SU-DHL-6 (cell line): Measurements from ENCODE around the gene OBSL1.
A peak's percentile ranks its signal among the peaks of the same experiment; 100 is the strongest.

ENCODE experiments used
- H2AFZ ChIP-seq: fragments of 200-600 bp; sonication (generic); 2 replicates; pipeline ENCODE4 v1.6.1; 2014; ENCODE audit warnings: low read depth, mild to moderate bottlenecking, moderate library complexity, mixed read lengths, antibody characterized with exemption, low read length; ENCODE audit not compliant: severe bottlenecking
- H3F3A ChIP-seq: fragments of 200-600 bp; shearing (Covaris generic); 2 replicates; pipeline ENCODE4 v1.6.0; 2016; ENCODE audit warnings: antibody characterized with exemption, mild to moderate bottlenecking; ENCODE audit not compliant: insufficient read depth
- H3K27ac ChIP-seq: fragments of 200-600 bp; sonication (generic); 2 replicates; pipeline ENCODE4 v1.5.1; 2016; ENCODE audit warnings: low read depth, mild to moderate bottlenecking, low read length, moderate library complexity, mixed read lengths
- H3K27me3 ChIP-seq: fragments of 200-600 bp; sonication (generic), shearing (Covaris generic); 2 replicates; pipeline ENCODE4 v1.6.0; 2014; ENCODE audit warnings: mild to moderate bottlenecking, low read length
- H3K36me3 ChIP-seq: fragments of 200-600 bp; sonication (generic); 2 replicates; pipeline ENCODE4 v1.6.1; 2014; ENCODE audit warnings: mild to moderate bottlenecking, low read length, mixed read lengths
- H3K4me2 ChIP-seq: fragments of 300-600, 200-600 bp; shearing (Covaris generic), sonication (generic); 2 replicates; pipeline ENCODE4 v1.6.0; 2014; ENCODE audit warnings: low read length, low read depth, mild to moderate bottlenecking; ENCODE audit not compliant: poor library complexity, severe bottlenecking
- H3K4me3 ChIP-seq: fragments of 200-600 bp; sonication (generic); 2 replicates; pipeline ENCODE4 v1.5.1; 2014; ENCODE audit warnings: antibody characterized with exemption, low read length, mild to moderate bottlenecking, mixed read lengths; ENCODE audit not compliant: insufficient read depth, poor library complexity, severe bottlenecking
- H3K79me2 ChIP-seq: fragments of 200-600 bp; sonication (generic); 2 replicates; pipeline ENCODE4 v1.6.1; 2014; ENCODE audit warnings: mild to moderate bottlenecking, low read length, moderate library complexity; ENCODE audit not compliant: insufficient read depth
- H3K9ac ChIP-seq: fragments of 200-600 bp; sonication (generic); 2 replicates; pipeline ENCODE4 v1.7.0; 2014; ENCODE audit warnings: mild to moderate bottlenecking, low read length
- H3K9me2 ChIP-seq: fragments of 200-600 bp; sonication (generic); replicated peaks from 2 replicates; pipeline ENCODE4 v1.6.1; 2014; ENCODE audit warnings: low read length; ENCODE audit not compliant: insufficient read depth
- H3K9me3 ChIP-seq: fragments of 200-600 bp; sonication (generic); 2 replicates; pipeline ENCODE4 v1.6.1; 2014; ENCODE audit warnings: low read length, mixed read lengths; ENCODE audit not compliant: insufficient read depth
- H4K20me1 ChIP-seq: fragments of 200-600 bp; sonication (generic); 2 replicates; pipeline ENCODE4 v1.6.1; 2014; ENCODE audit warnings: low read depth, mild to moderate bottlenecking, antibody characterized with exemption, low read length, moderate library complexity, mixed read lengths
- EZH2phosphoT487 ChIP-seq: fragments of 200-600 bp; sonication (generic), shearing (Covaris generic); conservative IDR thresholded peaks from 2 replicates; pipeline ENCODE4 v1.6.1; 2018; ENCODE audit warnings: mild to moderate bottlenecking, antibody characterized with exemption, low read length, moderate library complexity, mixed read lengths
- TF ChIP-seq, protein P1 (sequence below): fragments of 200-600 bp; sonication (generic); IDR thresholded peaks from one replicate; pipeline ENCODE4 v1.5.1; 2017; ENCODE audit warnings: antibody characterized with exemption, mild to moderate bottlenecking, low read length, moderate library complexity; ENCODE audit not compliant: insufficient read depth, poor library complexity, severe bottlenecking

The OBSL1 gene

DNA sequence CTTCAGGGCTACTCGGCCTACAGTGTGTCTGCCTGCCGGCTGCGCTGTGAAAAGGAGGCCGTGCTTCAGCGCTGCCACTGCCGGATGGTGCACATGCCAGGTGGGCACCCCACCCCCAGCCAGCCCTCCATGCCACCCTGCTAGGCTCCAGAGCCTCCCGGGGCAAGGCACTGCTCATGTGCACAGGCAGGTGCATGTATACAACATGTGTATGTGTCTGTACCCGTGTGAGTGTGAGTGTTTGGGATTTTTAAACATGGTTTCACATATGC lies 39.0 kb downstream of the OBSL1 start:
- H3K9me3 ChIP-seq: no peaks in the 10 kb centered on the region
- no peak overlapping the region for H3K4me2 ChIP-seq
- H3F3A ChIP-seq: no peaks in the 10 kb centered on the region
- H3K27ac ChIP-seq: no peak overlapping the region
- H3K27me3 ChIP-seq: no peaks in the 10 kb centered on the region
- no peaks in the 10 kb centered on the region for H3K36me3 ChIP-seq
- H3K9me2 ChIP-seq: no peaks in the 10 kb centered on the region
- no peak overlapping the region for H3K4me3 ChIP-seq
- H3K79me2 ChIP-seq: no peaks in the 10 kb centered on the region
- no peaks in the 10 kb centered on the region for H4K20me1 ChIP-seq
- no peak overlapping the region for H3K9ac ChIP-seq
- H2AFZ ChIP-seq: no peak overlapping the region
- TF ChIP-seq EZH2phosphoT487: no peak

DNA sequence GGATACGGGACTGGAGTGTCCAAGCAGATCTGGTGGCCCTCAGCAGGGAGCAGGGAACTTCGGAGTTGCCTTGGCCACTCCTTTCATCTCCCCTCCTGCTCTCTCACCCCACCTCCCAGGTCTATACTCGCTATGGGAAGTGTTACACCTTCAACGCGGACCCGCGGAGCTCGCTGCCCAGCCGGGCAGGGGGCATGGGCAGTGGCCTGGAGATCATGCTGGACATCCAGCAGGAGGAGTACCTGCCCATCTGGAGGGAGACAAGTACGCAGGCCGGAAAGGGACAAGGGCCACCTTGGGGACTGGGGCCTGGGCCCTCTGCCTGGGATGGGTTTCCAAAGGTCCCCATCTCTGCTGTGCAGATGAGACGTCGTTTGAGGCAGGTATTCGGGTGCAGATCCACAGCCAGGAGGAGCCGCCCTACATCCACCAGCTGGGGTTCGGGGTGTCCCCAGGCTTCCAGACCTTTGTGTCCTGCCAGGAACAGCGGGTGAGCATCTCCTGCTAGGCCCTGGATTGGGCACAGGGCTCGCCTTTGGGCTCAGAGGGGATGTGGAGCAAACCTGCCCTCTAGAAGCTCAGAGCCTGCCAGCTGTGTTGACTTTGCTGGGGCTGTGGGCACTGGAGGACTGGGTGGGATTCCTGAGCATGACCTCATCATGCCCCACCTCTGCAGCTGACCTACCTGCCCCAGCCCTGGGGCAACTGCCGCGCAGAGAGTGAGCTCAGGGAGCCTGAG lies 39.5 kb downstream of the OBSL1 start:
- no peak overlapping the region for H3K4me3 ChIP-seq
- no peak overlapping the region for H2AFZ ChIP-seq
- no peaks in the 10 kb centered on the region for H3K9me2 ChIP-seq
- TF ChIP-seq EZH2phosphoT487: no peak
- TF ChIP-seq, protein P1, sequence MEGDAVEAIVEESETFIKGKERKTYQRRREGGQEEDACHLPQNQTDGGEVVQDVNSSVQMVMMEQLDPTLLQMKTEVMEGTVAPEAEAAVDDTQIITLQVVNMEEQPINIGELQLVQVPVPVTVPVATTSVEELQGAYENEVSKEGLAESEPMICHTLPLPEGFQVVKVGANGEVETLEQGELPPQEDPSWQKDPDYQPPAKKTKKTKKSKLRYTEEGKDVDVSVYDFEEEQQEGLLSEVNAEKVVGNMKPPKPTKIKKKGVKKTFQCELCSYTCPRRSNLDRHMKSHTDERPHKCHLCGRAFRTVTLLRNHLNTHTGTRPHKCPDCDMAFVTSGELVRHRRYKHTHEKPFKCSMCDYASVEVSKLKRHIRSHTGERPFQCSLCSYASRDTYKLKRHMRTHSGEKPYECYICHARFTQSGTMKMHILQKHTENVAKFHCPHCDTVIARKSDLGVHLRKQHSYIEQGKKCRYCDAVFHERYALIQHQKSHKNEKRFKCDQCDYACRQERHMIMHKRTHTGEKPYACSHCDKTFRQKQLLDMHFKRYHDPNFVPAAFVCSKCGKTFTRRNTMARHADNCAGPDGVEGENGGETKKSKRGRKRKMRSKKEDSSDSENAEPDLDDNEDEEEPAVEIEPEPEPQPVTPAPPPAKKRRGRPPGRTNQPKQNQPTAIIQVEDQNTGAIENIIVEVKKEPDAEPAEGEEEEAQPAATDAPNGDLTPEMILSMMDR: no peak
- H3F3A ChIP-seq: no peaks in the 10 kb centered on the region
- H3K27ac ChIP-seq: no peak overlapping the region
- H3K27me3 ChIP-seq: no peaks in the 10 kb centered on the region
- no peaks in the 10 kb centered on the region for H3K79me2 ChIP-seq
- H3K9ac ChIP-seq: no peak overlapping the region
- H3K4me2 ChIP-seq: no peak overlapping the region
- no peaks in the 10 kb centered on the region for H3K9me3 ChIP-seq
- no peaks in the 10 kb centered on the region for H4K20me1 ChIP-seq
- no peaks in the 10 kb centered on the region for H3K36me3 ChIP-seq

DNA sequence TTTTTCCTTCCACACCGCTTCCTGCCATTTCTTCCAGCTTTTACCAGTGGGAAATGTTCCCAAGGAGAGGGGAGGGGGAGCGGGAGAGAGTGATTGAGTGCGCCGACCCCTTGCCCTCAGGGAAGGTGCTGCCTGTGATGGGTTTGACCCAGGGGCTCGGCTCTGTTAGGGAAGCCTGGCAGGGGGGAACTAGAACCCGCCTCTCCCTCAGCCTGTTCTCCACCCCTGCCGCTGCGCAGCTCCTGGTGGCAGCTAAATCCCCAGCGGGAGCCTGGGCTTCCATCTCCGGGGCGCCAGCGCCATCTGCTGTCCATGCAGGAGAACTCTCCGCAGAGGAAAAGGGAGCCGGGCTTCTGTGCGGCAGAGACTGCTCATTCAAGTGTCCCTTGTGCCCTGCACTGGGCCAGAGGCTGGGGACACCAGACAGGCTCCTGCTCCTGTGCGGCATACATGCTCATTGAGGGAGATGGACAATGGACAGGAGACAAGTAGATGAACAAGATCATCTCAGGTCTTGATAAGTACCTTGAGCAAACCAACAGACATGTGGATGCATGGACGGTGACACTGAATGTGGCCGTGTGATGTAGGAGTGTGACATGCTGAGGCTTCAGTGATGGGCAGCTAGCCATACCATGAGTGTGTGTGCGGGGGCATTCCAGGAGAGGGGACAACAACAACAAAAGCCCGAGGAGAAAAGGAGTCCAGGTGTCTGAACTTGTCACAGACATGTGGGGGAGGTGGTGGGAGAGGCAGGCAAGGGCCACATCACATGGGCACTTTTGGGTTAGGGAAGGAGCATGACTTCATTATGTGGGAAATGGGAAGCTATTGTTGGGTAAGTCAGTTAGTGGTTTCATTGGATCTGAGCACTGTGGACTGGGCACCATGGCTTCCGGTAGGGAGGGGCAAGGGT lies 41.0 kb downstream of the OBSL1 start:
- no peak for TF ChIP-seq EZH2phosphoT487
- TF ChIP-seq, protein P1: peak; percentile 77
- no peaks in the 10 kb centered on the region for H3K9me2 ChIP-seq
- no peaks in the 10 kb centered on the region for H3K9me3 ChIP-seq
- no peaks in the 10 kb centered on the region for H3F3A ChIP-seq
- H2AFZ ChIP-seq: no peak overlapping the region
- no peak overlapping the region for H3K4me3 ChIP-seq
- H3K36me3 ChIP-seq: no peaks in the 10 kb centered on the region
- H3K27me3 ChIP-seq: no peaks in the 10 kb centered on the region
- H4K20me1 ChIP-seq: no peaks in the 10 kb centered on the region
- H3K9ac ChIP-seq: no peak overlapping the region
- H3K27ac ChIP-seq: no peak overlapping the region
- no peaks in the 10 kb centered on the region for H3K79me2 ChIP-seq
- H3K4me2 ChIP-seq: no peak overlapping the region

DNA sequence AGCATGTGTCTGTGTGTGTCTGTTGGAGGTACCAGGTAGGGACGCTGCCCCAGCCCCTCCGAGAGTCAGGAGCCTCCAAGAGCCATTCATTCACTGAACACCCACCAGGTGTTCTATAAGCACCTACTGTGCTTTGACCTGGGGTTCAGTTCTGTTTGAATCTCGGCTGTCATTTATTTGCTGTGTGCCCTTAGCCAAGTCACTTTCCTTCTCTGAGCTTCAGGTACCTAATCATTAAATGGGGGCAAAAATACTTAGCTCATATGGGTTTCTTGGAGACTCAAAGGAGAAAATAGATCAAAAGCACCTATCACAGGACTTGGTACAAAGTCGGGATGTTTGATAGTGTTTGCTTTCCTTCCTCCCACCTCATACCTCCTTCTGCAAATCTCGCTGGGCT lies 43.9 kb downstream of the OBSL1 start:
- no peak overlapping the region for H3K27ac ChIP-seq

More for the DNA sequence above, 43.9 kb downstream of the OBSL1 start:
- H3K79me2 ChIP-seq: no peaks in the 10 kb centered on the region
- no peaks in the 10 kb centered on the region for H3K27me3 ChIP-seq
- no peak overlapping the region for H3K9ac ChIP-seq
- H3K9me3 ChIP-seq: no peaks in the 10 kb centered on the region
- TF ChIP-seq, protein P1: no peak
- TF ChIP-seq EZH2phosphoT487: no peak
- no peaks in the 10 kb centered on the region for H3K9me2 ChIP-seq
- no peak overlapping the region for H3K4me3 ChIP-seq
- no peaks in the 10 kb centered on the region for H3K36me3 ChIP-seq
- no peak overlapping the region for H3K4me2 ChIP-seq
- H4K20me1 ChIP-seq: no peaks in the 10 kb centered on the region
- H2AFZ ChIP-seq: no peak overlapping the region
- H3F3A ChIP-seq: no peaks in the 10 kb centered on the region
